ENCODE results near the gene ARHGAP9. TPM values are rescaled to one million over a fixed set of nuclear protein-coding genes. Genes with fewer than 3 reads are reported as not detected.

Gene ARHGAP9
- total and polyA plus RNA-seq, 2 of the 4 experiments (the other 2 are of a cell fraction), result 0.18 to 0.79 TPM

GRCh38 chr12:57518176-57518919, 38.7 kb upstream of the ARHGAP9 start:
- ATAC-seq (ENCODE audit: low read depth) (no peak), DNase-seq (no peak)
- intact Hi-C loops (cut with micrococcal nuclease), result no loop called here

More at GRCh38 chr12:57518176-57518919, 38.7 kb upstream of the ARHGAP9 start:
- Histone ChIP-seq H3K9ac (ENCODE audit: low read depth, low read length) (peak overlapping the region; percentile 100; the same call in 1 of the 2 replicates), H4K5ac (ENCODE audit: low read depth, low read length) (no peak overlapping the region), H3K4me1 (ENCODE audit: control insufficient read depth, insufficient read depth, low read length) (peaks cover 12% of the 10 kb centered on the region), H3K4me2 (ENCODE audit: low read depth, low read length) (peak overlapping the region; percentile 87), H3K4ac (ENCODE audit: low read depth, low read length) (no peak overlapping the region), H3K14ac (replicated peaks; ENCODE audit: low read depth, low read length) (peak overlapping the region; percentile 5; the same call in 1 of the 2 replicates), H3K23ac (ENCODE audit: low read depth, low read length) (peak overlapping the region; percentile 49), H3K56ac (ENCODE audit: extremely low read depth, insufficient read depth, low read length) (no peak overlapping the region), H2BK15ac (ENCODE audit: low read depth, low read length) (no peak overlapping the region), H3K9me3 (ENCODE audit: control insufficient read depth, insufficient read depth, low read length) (no peaks in the 10 kb centered on the region), H3K79me1 (ENCODE audit: low read depth in 1 of 2, low read length in 2 of 2) (peaks cover 10 to 69% of the 10 kb centered on the region in 2 experiments), H4K8ac (ENCODE audit: low read depth in 2 of 2, low read length in 2 of 2) (peak overlapping the region in 1 of 2 experiments; percentile 0; a peak in 1 of 4 replicates), H3K36me3 (ENCODE audit: control insufficient read depth, insufficient read depth, low read length) (peaks cover 46% of the 10 kb centered on the region), H4K91ac (ENCODE audit: insufficient read depth, low read depth, low read length) (no peak overlapping the region), H2AFZ (replicated peaks; ENCODE audit: low read length, poor library complexity) (no peak overlapping the region), H3K27me3 (ENCODE audit: control insufficient read depth, insufficient read depth, low read length) (no peaks in the 10 kb centered on the region), H2AK5ac (ENCODE audit: low read depth, low read length) (no peak overlapping the region), H2BK5ac (ENCODE audit: low read depth, low read length, poor library complexity, severe bottlenecking) (no peak overlapping the region), H4K20me1 (ENCODE audit: insufficient read depth, low read length) (peaks cover 71% of the 10 kb centered on the region), H3K4me3 (ENCODE audit: insufficient read depth, low read depth, low read length) (peak overlapping the region; percentile 95), H3K27ac (ENCODE audit: insufficient read depth, low read length) (no peak overlapping the region), H3K18ac (ENCODE audit: low read depth, low read length) (no peak overlapping the region), H2AK9ac (replicated peaks; ENCODE audit: low read depth, low read length, poor library complexity) (no peak overlapping the region), H3K9me1 (ENCODE audit: insufficient read depth, low read length) (peaks cover 6% of the 10 kb centered on the region; the same call in 1 of the 2 replicates), H2BK20ac (ENCODE audit: low read depth, low read length) (no peak overlapping the region), H2BK120ac (ENCODE audit: low read depth, low read length) (no peak overlapping the region)
- ChIA-PET POLR2A (ENCODE audit: unreplicated experiment) (no interaction called here), CTCF (no interaction called here)
- TF ChIP-seq USF2 (IDR thresholded peaks at IDR 0.05; ENCODE audit: low read depth, low read length) (no peak), FOS (IDR thresholded peaks at IDR 0.05; ENCODE audit: low read depth, low read length) (no peak), MAFK (IDR thresholded peaks at IDR 0.05; ENCODE audit: low read depth, low read length) (no peak), CEBPB (IDR thresholded peaks at IDR 0.05; ENCODE audit: low read depth, low read length) (0 out of 2 replicates have a peak, but pooled peaks have one; percentile 26)
- WGBS, 2 experiments (ENCODE audit: extremely low coverage in 2 of 2, insufficient read length in 1 of 2), result 86% methylated on average over 1 of the region's 8 CpGs; no CpG with 5 or more reads in 1 of the 2 experiments
- no TSS peak for BruUV-seq (replicated peaks)
- dilution Hi-C loops (cut with HindIII; ENCODE audit: low sequenced_read_pairs, unreplicated experiment) (no loop called here), in situ Hi-C loops (cut with MboI; ENCODE audit: low sequenced_read_pairs) (no loop called here)
